GM19328 (cell line): ENCODE measurements around the gene CLIC3.
"Not testable (repeated sequence)": the region's sequence is repeated elsewhere in the genome, so short reads cannot be mapped to it uniquely, and the experiment has no call there.

Source experiments
- ATAC-seq: cut with Tn5 transposase; IDR thresholded peaks from one replicate; pipeline ENCODE4 v1.9.1; 2021; ENCODE audit warnings: mild to moderate bottlenecking, moderate library complexity; ENCODE audit not compliant: unreplicated experiment

The CLIC3 gene

DNA sequence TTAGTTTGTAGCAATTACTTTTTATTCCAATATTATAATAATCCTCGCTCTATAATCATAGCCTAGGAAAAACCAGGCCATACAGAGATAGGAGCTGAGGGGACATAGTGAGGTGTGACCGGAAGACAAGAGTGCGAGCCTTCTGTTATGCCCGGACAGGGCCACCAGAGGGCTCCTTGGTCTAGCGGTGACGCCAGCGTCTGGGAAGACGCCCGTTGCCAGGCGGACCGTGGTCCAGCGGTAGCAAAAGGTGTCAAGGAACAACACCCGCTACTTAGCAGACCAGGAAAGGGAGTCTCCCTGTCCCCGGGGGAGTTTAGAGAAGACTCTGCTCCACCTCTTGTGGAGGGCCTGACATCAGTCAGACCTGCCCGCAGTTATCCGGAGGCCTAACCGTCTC is 7.9 kb upstream of the CLIC3 start:
- ATAC-seq: not testable (repeated sequence)

DNA sequence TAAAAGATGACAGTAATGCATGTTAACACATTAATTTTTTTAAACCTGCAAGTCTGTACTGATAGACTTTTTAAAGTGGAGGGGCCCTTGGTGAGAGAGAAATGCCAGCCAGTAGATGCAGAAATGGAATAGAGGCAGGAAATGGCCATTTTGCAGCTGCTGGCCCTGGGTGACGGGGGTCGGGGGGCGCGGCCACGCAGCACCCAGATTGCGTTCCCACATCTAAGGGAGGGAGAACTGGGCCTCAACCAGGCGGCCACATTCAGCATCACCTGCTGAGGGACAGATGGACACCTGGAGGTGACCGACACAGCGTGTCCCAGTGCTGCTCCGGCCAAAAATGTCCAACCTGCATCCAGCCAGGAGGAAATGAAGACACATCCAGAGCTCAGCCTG is 6.3 kb upstream of the CLIC3 start:
- no peak for ATAC-seq

- ATAC-seq: no peak
Observed at GRCh38 chr9:137001857-137002645, 5.7 kb upstream of the CLIC3 start.

GRCh38 chr9:137000177-137000930 is 4.0 kb upstream of the CLIC3 start:
- ATAC-seq: no peak

- ATAC-seq: no peak
Observed at GRCh38 chr9:136997830-136998234, 1.5 kb upstream of the CLIC3 start.

GRCh38 chr9:136997371-136997770 is 1.0 kb upstream of the CLIC3 start:
- no peak for ATAC-seq

- no peak for ATAC-seq
Observed at GRCh38 chr9:136995772-136996311, 526 bp downstream of the CLIC3 start.

GRCh38 chr9:136995362-136995761 is 1.0 kb downstream of the CLIC3 start:
- ATAC-seq: no peak

GRCh38 chr9:136994888-136995230 is 1.5 kb downstream of the CLIC3 start:
- no peak for ATAC-seq

DNA sequence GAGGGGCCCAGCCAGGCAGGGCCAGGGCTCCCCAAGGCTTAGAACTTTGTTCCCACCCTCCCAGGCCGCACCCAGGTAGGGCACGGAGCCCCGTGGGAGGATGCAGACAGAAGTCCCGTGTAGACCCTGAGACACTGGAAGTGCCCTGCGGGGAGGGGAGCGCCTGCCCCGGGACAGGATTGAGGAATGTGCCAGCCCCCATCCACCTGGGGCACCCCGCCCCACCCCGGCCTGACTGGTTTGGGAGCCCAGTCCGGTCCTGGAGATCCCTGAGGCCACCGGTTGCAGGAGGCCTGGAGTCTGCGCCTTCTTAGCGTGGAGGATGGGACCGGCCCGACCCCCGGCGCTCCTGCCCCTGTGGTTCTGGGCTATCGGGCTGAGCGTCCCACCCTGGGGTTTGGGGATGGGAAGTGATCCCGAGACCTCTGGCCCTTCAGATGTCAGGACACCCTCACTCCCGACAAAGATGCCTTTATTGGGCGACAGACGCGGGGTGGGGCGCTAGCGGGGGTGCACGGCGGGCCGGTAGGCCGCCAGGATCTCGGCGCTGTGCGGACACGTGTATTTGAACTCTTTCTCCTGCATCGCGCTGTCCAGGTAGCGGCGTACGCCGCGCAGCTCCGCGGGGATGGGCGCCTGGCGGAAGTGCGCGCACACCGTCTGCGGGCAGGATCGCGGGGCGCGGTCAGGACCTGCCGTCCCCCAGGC is 2.0 kb downstream of the CLIC3 start:
- ATAC-seq: no peak

DNA sequence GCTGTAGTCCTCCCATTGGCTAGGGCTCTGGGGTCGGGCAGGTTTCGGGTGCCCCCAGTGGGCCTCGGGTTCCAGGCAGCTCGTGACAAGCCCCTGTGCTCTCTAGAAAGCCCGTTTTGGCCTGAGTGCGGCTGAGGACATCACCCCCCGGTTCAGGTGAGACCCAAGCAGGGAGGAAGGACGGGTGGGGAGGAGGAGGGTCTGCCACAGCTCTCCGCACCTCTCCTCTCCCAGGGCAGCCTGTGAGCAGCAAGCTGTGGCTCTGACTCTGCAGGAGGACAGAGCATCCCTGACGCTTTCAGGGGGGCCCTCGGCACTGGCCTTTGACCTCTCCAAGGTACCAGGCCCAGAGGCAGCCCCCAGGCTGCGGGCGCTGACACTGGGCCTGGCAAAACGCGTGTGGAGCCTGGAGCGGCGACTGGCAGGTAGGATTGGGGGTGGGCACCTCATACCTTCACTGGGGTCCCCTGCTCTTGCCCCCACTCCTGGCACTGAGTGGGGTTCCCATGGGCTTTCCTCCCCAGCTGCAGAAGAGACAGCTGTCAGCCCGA is 3.5 kb downstream of the CLIC3 start:
- ATAC-seq: no peak

GRCh38 chr9:136991993-136992818 is 4.2 kb downstream of the CLIC3 start, which contains the start of gene PAXX:
PAXX (plus strand) TSS chr9:136992422; CDS start chr9:136992444, 22 bp downstream.
- peak; percentile 79 for ATAC-seq

GRCh38 chr9:136990242-136990911 is 6.0 kb downstream of the CLIC3 start:
- ATAC-seq: no peak

GRCh38 chr9:136988872-136989271 is 7.5 kb downstream of the CLIC3 start:
- ATAC-seq: no peak

- no peak for ATAC-seq
Observed at GRCh38 chr9:136985853-136986252, 10.5 kb downstream of the CLIC3 start.

- ATAC-seq: no peak
Observed at GRCh38 chr9:136985027-136985602, 11.3 kb downstream of the CLIC3 start.

DNA sequence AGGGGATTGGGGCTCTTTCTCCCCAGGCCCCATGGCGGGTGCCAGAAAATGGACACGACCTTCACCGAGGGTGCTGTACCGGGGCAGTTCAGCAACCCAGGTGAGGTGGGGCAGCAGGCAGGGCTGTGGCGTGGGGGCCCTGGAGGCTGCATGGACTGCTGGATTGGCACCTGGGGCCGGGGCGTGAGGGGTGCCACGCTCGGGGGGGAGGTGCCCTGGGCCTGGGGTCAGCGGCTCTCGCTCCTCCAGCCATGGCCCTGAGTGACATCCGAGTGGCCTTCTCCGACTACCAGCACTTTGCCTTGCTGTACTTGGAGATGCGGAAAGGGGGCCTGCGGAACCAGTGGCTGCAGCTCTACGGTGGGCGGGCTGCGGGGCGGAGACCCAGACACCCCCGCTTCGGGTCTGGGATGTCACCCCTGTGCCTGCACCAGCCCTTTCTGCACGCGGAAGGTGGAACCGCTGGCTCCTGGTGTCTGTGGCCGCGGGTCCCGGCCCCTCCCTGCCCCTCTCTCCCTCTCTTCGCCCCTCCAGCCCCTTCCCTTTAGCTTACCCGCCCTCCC is 11.8 kb downstream of the CLIC3 start:
- ATAC-seq: no peak

DNA sequence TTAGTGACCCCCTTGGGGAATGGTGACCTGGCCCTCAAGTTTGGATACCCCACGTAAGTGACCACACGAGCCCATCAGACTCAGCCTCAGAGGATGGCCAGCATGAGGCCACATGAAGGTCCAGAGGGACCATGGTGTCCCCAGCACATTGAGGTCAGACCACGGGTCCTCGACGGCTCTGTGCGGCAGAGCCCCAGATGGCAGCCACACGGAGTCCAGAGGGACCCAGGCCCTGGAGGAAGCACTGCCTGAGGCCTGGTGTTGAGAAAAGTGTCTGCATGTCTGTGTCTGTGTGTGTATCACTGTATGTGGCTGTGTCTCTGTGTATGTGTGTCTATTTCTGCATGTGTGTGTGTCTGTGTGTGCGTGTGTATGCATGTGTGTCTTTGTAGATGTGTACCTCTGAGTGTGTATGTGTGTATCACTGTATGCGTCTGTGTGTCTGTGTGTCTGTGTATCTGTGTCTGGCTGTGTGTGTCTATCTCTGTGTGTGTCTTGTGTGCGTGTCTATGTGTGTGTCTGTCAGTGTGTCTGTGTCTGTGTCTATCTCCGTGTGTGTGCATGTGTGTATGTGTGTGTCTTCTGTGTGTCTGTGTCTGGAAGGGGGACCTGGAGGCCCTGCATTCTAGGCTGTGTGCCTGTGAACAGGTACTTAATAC is 12.6 kb downstream of the CLIC3 start:
- ATAC-seq: no peak
